ENCODE results near the gene RALGAPA1.

DNA sequence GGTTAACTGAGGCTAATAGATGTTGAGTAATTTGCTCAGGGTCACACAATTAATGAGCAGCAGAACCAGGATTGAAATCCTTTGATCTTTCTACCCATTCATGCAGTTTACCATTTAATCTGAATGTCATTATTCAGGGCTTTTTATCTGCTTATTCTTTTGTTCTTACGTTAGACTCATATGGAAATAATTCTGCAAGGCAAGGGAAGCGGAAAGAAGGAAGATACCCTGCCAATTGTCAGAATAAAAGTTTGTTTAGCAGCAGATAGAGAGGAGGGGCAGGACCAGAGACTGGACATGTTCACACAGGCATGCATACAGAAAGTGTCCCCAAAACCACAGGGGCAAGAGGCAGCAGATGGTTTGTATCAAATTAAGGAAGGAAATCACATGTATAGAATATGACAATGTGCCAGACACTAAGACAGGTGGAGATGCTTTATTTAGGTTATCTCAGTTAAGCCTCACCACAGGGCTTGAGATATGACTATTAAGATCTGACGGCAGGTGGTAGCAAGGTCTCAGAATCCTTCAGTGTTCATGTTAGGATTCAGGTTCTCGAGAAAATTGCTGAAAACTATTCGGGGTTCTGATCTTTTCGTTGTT is 46.9 kb upstream of the RALGAPA1 start:
- no peak for TF ChIP-seq EZH2 (IDR thresholded peaks at IDR 0.05; ENCODE audit: insufficient read depth, poor library complexity, severe bottlenecking)
- no peak for TF ChIP-seq EZH2phosphoT487 (IDR thresholded peaks at IDR 0.05; ENCODE audit: insufficient read depth, low read depth)

All from GM23248 (cell line).